GM03348 (cell line): ENCODE results near the gene KIF3C.
"Not testable (repeated sequence)": the region's sequence is repeated elsewhere in the genome, so short reads cannot be mapped to it uniquely, and the experiment has no call there.

Experiments
- DNase-seq: peaks from one replicate; pipeline ENCODE4 v3.0.0; 2012; ENCODE audit warnings: low spot score

The KIF3C gene

DNA sequence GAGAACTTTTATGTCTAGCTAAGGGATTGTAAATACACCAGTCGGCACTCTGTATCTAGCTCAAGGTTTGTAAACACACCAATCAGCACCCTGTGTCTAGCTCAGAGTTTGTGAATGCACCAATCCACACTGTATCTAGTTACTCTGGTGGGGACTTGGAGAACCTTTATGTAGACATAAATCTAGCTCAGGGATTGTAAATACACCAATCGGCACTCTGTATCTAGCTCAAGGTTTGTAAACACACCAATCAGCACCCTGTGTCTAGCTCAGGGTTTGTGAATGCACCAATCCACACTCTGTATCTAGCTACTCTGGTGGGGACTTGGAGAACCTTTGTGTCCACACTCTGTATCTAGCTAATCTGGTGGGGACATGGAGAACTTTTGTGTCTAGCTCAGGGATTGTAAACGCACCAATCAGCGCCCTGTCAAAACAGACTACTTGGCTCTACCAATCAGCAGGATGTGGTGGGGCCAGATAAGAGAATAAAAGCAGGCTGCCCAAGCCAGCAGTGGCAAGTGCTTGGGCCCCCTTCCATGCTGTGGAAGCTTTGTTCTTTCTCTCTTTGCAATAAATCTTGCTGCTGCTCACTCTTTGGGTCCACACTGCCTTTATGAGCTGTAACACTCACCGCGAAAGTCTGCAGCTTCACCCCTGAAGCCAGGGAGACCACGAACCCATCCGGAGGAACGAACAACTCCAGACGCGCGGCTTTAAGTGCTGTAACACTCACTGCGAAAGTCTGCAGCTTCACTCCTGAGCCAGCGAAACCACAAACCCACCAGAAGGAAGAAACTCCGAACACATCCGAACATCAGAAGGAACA, 66.1 kb downstream of the KIF3C start:
- DNase-seq, result not testable (repeated sequence)

DNA sequence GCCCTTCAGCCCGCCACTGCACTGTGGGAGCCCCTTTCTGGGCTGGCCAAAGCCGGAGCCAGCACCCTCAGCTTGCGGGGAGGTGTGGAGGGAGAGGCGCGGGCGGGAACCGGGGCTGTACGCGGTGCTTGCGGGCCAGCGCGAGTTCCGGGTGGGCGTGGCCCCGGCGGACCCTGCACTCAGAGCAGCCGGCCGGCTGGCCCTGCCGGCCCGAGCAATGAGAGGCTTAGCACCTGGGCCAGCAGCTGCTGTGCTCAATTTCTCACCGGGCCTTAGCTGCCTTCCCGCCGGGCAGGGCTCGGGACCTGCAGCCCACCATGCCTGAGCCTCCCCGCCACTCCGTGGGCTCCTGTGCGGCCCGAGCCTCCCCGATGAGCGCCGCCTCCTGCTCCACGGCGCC, 66.9 kb downstream of the KIF3C start:
- not testable (repeated sequence) for DNase-seq

DNA sequence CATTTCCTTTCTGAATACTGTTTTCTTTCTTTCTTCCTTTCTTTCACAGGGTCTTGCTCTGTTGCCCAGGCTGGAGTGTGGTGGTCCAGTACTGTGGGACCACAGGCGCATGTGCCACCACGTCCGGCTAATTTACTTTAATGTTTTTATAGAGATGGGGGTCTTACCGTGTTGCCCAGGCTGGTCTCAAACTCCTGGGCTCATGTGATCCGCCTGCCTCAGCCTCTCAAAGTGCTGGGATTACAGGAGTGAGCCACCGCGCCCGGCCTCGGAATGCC, 68.7 kb downstream of the KIF3C start:
- DNase-seq, result not testable (repeated sequence)

DNA sequence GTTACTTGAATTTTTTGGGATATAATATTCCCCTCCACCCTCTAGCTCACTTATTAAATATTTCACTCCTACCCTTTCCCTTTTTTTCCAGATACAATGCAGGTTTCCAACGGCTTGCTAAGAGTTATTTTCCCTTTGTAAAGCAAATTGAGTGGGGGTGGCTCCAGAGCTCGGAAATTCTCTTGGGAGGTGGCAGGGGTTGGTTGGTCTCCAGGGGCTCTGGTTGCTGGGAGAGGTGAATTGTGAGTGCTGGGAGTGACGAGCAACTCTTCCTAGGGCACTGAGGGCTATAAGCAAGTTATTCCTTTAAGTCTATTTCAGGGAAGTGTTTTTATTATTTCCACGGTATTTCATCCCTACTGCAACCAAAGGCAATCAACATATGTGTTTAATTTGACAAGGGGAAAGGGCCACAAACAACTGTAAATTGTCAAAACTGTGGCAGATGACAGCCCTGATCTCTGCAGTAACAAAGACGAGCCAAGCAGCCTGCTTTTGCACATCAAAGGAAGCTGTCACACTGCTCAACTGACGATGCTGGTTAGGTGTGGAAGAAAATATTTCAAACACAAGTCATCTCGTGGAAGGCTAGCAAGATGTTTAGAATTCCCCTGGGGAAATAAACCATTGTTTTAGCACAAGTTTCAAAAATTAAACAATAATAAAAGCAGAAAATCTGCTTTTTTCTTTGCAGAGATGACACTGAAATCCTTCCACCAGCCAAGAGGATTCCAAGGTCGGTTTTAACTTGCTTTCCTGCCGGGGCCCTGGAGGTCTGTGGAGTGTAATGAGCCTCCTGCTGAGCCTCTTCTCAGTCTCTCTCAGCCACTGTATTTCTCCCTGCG, 69.2 kb downstream of the KIF3C start:
- DNase-seq, result peak; percentile 51

DNA sequence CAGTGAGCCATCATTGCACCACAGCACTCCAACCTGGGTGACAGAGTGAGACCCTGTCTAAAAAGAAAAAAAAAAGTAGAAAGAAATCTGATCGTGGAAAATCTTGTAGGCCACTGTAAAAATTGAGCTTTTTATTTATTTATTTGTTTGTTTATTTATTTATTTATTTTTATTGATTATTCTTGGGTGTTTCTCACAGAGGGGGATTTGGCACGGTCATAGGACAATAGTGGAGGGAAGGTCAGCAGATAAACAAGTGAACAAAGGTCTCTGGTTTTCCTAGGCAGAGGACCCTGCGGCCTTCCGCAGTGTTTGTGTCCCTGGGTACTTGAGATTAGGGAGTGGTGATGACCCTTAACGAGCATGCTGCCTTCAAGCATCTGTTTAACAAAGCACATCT, 72.7 kb downstream of the KIF3C start:
- DNase-seq, result not testable (repeated sequence)

DNA sequence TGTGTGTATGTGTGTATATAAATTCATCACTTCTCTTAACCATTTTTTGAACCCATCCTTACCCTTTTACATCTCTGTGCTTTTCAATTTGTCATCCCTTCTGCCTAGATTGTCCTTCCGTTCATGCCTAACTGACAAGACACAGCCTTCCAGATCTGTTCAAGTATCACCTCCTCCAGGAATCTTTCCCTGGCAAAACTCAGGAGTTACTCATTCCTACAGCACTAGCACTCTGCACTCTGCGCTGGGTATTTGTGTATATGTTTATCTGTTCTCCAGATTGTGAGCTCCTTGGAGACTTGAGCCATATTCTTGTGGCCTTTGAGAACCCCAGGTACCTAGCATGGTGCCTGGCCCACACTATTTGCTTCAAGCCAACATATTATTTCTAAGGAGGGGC, 77.2 kb downstream of the KIF3C start:
- peak; percentile 21 for DNase-seq

DNA sequence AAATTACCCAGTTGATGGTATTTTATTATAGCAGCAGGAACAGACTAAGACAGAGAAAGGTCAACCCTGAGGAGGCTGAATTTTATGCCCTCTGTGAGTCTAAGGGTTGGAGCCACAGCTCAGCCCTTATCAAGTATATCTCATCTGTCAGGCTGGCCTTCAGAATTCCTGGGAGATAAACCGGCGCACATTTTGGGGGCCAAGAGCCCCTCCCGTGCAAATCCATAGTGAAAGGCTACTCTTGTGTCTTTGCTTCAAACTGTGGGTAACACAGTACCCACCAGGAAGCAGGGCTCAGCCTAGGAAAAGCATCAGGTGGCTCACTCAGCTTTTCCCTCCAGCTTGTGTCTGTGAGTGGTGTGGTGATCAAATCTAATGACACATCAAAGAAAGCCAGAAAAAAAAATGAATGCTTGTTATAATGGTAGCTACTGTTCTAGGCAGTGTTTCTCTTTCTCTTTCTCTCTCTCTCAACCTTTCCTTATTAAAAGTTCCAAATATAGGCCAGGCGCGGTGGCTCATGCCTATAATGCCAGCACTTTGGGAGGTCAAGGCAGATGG, 79.0 kb downstream of the KIF3C start:
- no peak for DNase-seq

DNA sequence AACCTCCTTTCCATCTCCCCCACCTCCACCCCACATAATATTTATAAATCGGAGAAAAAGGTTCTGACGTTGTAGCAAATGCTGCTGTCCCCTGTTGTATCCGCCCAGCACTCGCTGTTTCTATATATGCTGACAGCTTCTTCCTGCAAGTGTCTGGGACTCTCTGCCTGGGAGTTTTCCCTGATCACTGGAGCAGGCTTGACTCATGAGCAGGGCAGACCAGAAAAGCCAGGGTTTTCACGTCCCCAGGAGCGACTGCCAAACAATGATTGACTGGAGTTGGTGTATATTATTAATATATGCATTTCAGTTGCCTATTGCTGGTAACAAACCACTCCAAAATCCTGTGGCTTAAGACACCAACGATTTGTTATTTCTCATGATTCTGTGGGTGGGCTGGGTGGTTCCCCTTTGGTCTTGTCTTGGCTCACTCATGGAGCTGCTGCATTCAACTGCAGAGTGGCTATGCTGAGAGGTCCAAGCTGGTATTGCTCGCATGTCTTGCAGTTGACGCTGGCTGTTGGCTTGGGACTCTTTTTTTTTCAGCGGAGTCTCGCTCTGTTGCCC, 82.8 kb downstream of the KIF3C start:
- no peak for DNase-seq

DNA sequence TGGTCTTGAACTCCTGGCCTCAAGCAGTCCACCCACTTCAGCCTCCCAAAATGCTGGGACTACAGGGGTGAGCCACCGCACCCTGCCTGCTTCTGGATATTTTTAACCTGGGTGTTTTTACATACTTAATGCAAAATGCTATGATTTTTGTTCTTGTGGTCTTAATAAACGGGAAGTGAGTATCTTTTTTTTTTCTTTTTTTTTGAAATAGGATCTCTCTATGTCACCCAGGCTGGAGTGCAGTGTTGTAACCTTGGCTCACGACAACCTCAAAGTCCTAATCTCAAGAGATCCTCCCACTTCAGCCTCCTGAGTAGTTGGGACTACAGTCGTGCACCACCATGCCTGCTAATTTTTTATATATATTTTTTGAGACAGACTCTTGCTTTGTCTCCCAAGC, 84.8 kb downstream of the KIF3C start:
- no peak for DNase-seq

DNA sequence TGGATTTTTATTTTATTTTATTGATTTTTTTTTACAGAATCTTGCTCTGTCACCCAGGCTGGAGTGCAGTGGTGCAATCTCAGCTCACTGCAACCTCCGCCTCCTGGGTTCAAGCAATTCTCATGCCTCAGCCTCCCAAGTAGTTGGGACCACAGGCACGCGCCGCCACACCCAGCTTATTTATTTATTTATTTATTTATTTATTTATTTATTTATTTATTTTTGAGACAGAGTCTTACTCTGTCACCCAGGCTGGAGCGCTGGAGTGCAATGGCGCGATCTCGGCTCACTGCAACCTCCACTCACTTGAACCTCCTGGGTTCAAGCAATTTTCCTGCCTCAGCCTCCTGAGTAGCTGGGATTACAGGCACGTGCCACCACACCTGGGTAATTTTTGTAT, 86.0 kb downstream of the KIF3C start:
- not testable (repeated sequence) for DNase-seq

DNA sequence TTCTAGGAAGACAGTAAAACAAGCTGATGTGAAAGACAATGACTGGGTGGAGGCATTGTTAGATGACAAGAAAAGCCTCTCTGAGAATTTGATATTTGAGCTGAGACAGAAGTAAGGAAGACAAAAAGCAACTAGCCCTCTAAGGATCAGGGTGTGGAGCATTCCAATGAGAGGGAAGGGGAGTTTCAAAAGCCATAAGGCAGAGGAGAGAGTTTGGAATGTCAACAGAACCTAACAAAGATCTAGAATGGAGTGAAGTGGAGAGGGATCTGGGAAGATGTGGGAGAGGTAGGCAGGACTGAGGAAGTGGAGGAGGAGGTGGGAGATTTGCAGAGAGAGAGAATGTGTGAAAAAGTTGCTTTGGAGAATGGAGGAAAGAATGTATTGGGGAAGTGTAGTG, 86.7 kb downstream of the KIF3C start:
- no peak for DNase-seq

DNA sequence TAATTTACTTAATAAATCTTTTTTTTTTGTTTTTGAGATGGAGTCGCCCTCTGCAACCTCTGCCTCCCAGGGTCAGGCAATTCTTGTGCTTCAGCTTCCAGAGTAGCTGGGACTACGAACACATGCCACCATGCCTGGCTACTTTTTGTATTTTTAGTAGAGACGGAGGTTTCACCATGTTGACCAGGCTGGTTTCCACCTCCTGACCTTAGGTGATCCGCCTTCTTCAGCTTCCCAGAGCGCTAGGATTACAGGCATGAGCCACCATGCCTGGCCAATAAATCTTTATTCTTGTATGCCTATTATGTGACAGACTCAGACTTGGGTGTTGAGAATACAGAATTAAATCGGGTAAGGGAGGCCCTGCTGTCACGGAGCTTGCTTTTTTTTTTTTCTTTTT, 87.3 kb downstream of the KIF3C start:
- DNase-seq, result no peak

DNA sequence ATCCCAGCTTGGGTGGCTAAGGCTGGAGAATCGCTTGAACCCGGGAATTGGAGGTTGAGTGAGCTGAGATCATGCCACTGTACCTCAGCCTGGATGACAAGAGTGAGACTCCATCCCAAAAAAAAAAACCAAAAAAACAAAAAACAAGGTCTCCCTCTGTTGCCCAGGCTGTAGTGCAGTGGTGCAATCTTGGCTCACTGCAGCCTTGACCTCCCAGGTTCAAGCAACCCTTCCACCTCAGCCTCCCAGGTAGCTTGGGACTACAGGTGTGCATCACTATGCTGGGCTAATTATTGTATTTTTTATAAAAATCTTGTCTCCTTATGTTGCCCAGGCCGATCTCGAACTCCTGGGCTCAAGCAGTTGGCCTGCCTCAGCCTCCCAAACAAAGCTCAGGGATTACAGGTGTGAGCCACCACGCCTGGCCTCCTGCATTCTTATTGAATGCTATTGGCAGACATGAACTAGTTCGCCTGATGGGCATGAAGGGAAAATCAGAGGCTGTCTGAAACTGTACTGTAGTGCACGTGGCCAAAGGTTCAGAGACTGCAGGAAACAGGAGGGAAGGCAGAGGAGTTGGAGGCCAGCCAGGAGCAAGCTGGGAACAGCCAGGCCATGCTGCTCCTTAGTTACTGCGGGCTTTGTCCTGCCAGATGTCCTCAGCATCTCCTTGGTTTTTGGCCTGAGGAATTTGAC, 88.0 kb downstream of the KIF3C start:
- DNase-seq, result peak; percentile 54

DNA sequence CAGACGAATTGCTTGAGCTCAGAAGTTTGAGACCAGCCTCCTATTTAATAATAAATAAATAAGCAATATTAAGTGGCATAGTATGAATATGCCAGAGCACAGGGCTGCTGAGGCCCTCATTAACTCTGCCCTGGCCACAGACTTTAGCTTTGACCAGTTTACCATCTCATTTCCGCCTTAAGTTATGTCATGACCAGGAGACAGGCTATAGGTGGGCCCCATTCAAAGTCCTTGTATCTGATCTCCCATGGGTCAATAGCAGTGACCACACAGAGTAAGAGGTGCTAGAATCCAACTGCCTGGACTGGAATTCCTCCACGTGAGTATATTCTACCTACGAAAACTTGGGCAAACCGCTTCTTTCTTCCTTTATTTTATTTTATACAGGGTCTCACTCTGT, 90.6 kb downstream of the KIF3C start:
- no peak for DNase-seq

DNA sequence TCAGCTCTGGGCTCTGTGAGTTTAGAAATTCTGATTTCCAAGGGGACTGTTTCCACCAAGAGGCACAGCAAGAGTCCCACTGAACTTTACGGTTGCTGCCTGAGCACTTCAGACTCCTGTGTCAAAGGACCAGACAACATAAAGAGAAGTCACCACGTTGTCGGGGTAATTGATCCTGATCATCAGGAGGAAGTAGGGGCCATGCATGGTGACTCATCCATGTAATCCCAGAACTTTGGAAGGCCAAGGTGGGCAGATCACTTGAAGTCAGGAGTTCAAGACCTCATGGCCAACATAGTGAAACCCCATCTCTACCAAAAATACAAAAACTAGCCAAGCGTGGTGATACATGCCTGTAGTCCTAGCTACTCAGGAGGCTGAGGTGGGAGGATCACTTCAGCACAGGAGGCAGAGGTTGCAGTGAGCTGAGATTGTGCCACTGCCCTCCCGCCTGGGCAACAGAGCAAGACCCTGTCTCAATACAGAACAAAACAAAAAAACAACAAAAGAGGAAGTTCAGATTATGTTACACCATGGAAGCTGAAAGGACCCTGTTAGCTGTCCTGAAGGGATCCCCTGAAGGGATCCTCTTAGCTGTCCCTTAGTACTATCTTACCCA, 94.6 kb downstream of the KIF3C start:
- DNase-seq, result no peak

DNA sequence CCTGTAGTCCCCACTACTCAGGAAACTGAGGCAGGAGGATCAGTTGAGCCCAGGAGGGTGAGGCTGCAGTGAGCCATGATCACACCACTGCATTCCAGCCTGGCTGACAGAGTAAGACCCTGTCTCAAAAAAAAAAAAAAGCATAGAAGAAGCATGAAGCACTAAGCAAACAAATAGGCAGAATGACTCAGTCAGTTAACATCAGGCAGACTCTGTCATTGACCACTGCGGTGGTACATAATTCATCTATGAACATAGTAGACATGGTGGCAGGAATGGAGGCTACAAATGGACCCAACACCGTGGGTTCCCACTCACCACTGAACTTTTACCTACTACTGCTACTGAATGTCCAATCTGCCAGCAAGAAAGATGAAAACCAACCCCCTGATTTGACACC, 96.4 kb downstream of the KIF3C start:
- peak; percentile 26 for DNase-seq

DNA sequence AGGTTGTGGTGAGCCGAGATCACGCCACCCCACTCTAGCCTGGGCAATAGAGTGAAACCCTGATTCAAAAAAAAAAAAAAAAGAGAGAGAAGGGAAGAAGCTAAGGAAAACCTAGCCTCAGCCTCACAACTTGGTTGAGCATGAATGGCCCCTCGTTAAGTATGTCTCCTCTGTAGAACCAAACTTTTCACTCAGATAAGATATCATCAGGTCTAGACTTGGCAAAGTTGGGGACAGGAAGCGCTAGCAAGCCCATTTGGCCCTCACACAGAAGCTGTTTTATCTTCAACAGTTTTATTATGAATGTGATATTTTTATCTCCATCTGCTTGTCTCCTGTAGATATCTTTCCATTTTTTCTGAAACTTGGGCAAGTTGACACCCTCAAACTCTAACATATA, 100.5 kb downstream of the KIF3C start:
- DNase-seq, result no peak

DNA sequence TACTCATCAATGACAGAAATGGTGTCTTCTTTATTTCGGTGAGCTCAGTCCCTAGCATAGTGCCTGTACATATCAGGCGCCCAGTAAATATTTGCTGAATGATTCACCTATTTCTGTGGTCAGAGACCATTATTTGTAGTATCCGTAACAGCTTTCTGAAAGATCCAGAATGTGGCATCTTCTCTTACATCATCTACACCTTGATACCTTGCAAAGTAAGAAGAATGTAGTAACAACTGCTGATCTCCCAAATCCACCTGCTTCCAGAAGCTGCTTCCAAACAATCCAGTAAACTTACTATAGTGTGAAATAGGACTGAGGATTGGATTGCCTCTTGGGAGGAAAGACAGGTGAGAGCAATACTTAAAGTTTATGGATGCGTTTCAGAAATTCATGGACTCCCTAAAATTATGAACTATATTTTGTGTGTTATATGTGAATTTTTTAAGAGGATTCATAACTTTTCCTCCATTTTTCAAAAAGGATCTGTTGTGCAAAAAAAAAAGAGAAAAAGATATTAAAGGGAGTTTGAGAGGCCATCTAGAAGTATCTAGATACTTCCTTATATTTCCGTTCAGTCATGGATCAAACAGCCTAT, 103.1 kb downstream of the KIF3C start:
- no peak for DNase-seq

DNA sequence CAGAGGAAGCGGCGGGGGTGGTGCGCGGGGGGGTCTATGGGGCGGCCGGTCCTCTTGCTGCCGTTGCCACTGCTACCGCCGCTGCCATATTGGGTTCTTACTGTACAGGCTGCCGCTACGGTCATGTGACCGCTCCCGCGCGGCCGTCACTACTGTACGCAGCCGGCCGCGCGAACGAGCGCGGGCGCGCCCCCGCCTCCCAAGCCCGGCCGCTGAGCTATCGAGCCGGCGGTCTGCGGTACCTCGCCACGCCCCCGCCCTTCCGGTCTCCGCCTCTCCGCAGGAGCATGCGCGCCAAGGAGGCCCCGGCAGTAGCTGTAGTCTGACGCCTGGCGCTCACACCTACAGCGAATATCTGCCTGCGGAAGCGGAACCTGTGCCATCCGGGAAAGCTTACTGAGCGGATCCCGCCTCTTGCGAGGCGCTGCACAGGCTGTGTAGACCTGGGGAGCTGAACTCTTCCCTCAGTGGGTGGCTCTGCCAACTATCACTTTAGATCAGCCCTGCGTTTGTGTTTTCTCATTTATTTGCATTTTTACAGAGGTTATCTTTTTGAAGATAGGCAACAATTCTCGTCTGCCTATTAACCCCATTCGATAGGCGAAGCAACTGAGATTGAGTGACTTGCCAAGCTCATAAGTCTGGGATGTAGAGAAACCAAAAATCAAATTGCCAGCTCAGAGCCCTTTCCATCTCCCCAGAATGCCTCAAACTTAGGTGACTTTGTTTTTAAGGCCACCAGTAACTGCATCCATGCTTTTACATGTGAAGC, 103.8 kb downstream of the KIF3C start, which contains the start of gene ASXL2:
ASXL2 (minus strand) TSS at position 127 of the 772 bp plus-strand sequence. CDS start 265 bp downstream, outside the sequence.
- DNase-seq, result peak; percentile 99
